ENCODE measurements around the gene DLD. TPM values are rescaled to one million over a fixed set of nuclear protein-coding genes. Genes with fewer than 3 reads are reported as not detected.

Gene DLD
- total and polyA plus RNA-seq, 2 experiments from 2014 or later, result 38.1 to 76.2 TPM

- no peak for TF ChIP-seq ZNF462 (CRISPR knock-in tag; IDR thresholded peaks at IDR 0.05)
- no peak for TF ChIP-seq NANOG (IDR thresholded peaks at IDR 0.05; ENCODE audit: borderline replicate concordance)
Observed at GRCh38 chr7:107926481-107926880, 35.5 kb downstream of the DLD start (continued).

GRCh38 chr7:107931740-107932515, 40.9 kb downstream of the DLD start:
- H3K4me1 Mint-ChIP-seq, result peaks cover 55% of the 10 kb centered on the region
- TF ChIP-seq STAT1 (IDR thresholded peaks at IDR 0.05; ENCODE audit: unreplicated experiment), result no peak
- TF ChIP-seq CREB1 (CRISPR knock-in tag; IDR thresholded peaks at IDR 0.05; ENCODE audit: low read depth), result no peak
- no peak for TF ChIP-seq JUNB (IDR thresholded peaks at IDR 0.05; ENCODE audit: unreplicated experiment)
- no peak for TF ChIP-seq ZNF331 (CRISPR knock-in tag; IDR thresholded peaks at IDR 0.05; ENCODE audit: low read depth)
- no peak for TF ChIP-seq ZNF462 (CRISPR knock-in tag; IDR thresholded peaks at IDR 0.05)
- TF ChIP-seq ETS1 (IDR thresholded peaks at IDR 0.05), result no peak
- Histone ChIP-seq H3K36me3 (ENCODE audit: insufficient read depth) (peaks cover 1% of the 10 kb centered on the region; the same call in 1 of the 2 replicates), H3K79me2 (replicated peaks; ENCODE audit: insufficient read depth) (no peaks in the 10 kb centered on the region), H3K27me3 (ENCODE audit: insufficient read depth) (no peaks in the 10 kb centered on the region), H3K27ac (ENCODE audit: low read depth) (peak overlapping the region; percentile 83), H3K4me2 (peak overlapping the region; percentile 36), H3K4me3 (peak overlapping the region; percentile 16), H4K20me1 (replicated peaks; ENCODE audit: insufficient read depth) (no peaks in the 10 kb centered on the region), H3K4me1 (ENCODE audit: insufficient read depth) (peaks cover 48% of the 10 kb centered on the region), H3K9me2 (ENCODE audit: insufficient read depth) (no peaks in the 10 kb centered on the region), H2AFZ (no peak overlapping the region), H3F3A (replicated peaks; ENCODE audit: low read depth) (no peaks in the 10 kb centered on the region; the same call in 1 of the 2 replicates)
- DNase-seq (ENCODE audit: low spot score), result peak; percentile 27
- peaks cover 13% of the 10 kb centered on the region for H3K27me3 Mint-ChIP-seq (ENCODE audit: insufficient read depth, low read depth, poor library complexity)
- H3K36me3 Mint-ChIP-seq (ENCODE audit: low read depth), result peaks cover 37% of the 10 kb centered on the region
- no peaks in the 10 kb centered on the region for H3K9me3 Mint-ChIP-seq
- peak overlapping the region; percentile 47 for H3K4me3 Mint-ChIP-seq
- H3K27ac Mint-ChIP-seq, result no peak overlapping the region
- peak; percentile 36 for ATAC-seq

Measured in GM23338 (cell line).